ENCODE results near the gene PDP2.

Gene PDP2

DNA sequence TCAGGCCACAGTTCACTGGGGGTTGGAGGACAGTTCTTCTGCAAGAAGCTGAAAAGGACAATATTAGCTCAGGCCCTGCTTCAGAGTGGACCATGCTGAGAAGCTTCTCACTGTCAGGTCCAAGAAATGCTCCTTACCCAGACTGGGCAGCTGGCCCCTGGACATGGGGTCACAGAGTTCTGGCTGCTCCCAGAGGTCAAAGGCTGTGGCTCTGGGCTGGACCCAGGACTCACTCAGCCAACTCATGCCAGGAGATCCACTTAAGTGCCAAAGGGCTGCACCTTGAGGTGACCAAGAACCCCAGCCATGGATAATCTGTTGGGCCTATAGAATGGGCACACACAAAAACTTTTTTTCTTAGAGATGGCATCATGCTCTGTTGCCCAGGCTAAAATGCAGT lies 59.1 kb downstream of the PDP2 start:
- H2BK12ac ChIP-seq (ENCODE audit: low read length) = no peak overlapping the region
- no peak overlapping the region for H3K14ac ChIP-seq (ENCODE audit: low read length)
- DNase-seq = no peak
- peaks cover 49 to 51% of the 10 kb centered on the region in 2 experiments for H3K36me3 ChIP-seq (ENCODE audit: control insufficient read depth in 1 of 2, insufficient read depth in 2 of 2, low read length in 2 of 2)
- no peaks in the 10 kb centered on the region for H3K27me3 ChIP-seq (ENCODE audit: insufficient read depth, low read length)
- no peak overlapping the region for H2AK5ac ChIP-seq (ENCODE audit: low read length)
- no peak overlapping the region for H3K4me3 ChIP-seq (ENCODE audit: low read depth, low read length)
- no peak overlapping the region for H2BK120ac ChIP-seq (ENCODE audit: insufficient read depth, low read length, poor library complexity)
- peaks cover 7 to 8% of the 10 kb centered on the region in 2 experiments for H3K4me1 ChIP-seq (ENCODE audit: control insufficient read depth in 1 of 2, insufficient read depth in 2 of 2, low read length in 2 of 2)
- no peak overlapping the region for H4K8ac ChIP-seq (ENCODE audit: low read depth, low read length)
- no peak overlapping the region for H3K4ac ChIP-seq (ENCODE audit: low read depth, low read length)
- H2AFZ ChIP-seq (ENCODE audit: insufficient read depth, low read length, poor library complexity) = no peak overlapping the region
- no peak overlapping the region for H4K91ac ChIP-seq (ENCODE audit: low read depth, low read length)
- H3K9ac ChIP-seq (ENCODE audit: low read length) = no peak overlapping the region
- no peak overlapping the region for H3K4me2 ChIP-seq (ENCODE audit: low read length)
- H4K12ac ChIP-seq (ENCODE audit: low read depth, low read length) = no peak overlapping the region
- H3K18ac ChIP-seq (ENCODE audit: low read length) = no peak overlapping the region
- peaks cover 4% of the 10 kb centered on the region for H3K79me1 ChIP-seq (ENCODE audit: low read length)
- H2BK5ac ChIP-seq (ENCODE audit: low read depth, low read length, poor library complexity) = no peak overlapping the region
- H3K23ac ChIP-seq (ENCODE audit: low read length) = no peak overlapping the region
- peaks cover 2% of the 10 kb centered on the region for H3K9me3 ChIP-seq (ENCODE audit: insufficient read depth, low read depth, low read length)
- peaks cover 5% of the 10 kb centered on the region for H3K79me2 ChIP-seq (ENCODE audit: control insufficient read depth, insufficient read depth, low read length, poor library complexity)
- no peak overlapping the region for H3K27ac ChIP-seq (ENCODE audit: low read depth, low read length)

DNA sequence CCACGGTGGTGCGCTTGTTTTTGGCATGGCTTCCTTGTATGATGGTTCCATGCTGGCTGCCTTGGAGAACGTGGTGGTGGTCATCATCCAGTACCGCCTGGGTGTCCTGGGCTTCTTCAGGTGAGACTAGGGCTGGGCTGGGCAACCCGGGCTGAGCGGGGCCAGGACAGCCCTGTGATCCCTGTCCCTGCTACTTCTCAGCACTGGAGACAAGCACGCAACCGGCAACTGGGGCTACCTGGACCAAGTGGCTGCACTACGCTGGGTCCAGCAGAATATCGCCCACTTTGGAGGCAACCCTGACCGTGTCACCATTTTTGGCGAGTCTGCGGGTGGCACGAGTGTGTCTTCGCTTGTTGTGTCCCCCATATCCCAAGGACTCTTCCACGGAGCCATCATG lies 59.9 kb downstream of the PDP2 start:
- Histone ChIP-seq H4K12ac (ENCODE audit: low read depth, low read length) (no peak overlapping the region), H4K8ac (ENCODE audit: low read depth, low read length) (no peak overlapping the region), H3K79me1 (ENCODE audit: low read length) (no peaks in the 10 kb centered on the region), H2AK5ac (ENCODE audit: low read length) (no peak overlapping the region), H3K4ac (ENCODE audit: low read depth, low read length) (no peak overlapping the region), H3K4me3 (ENCODE audit: low read depth, low read length) (no peak overlapping the region), H3K79me2 (ENCODE audit: control insufficient read depth, insufficient read depth, low read length, poor library complexity) (peaks cover 2% of the 10 kb centered on the region), H2BK12ac (ENCODE audit: low read length) (no peak overlapping the region), H3K9me3 (ENCODE audit: insufficient read depth, low read depth, low read length) (peaks cover 2% of the 10 kb centered on the region), H4K91ac (ENCODE audit: low read depth, low read length) (no peak overlapping the region), H3K36me3 (ENCODE audit: control insufficient read depth in 1 of 2, insufficient read depth in 2 of 2, low read length in 2 of 2) (peaks cover 49 to 51% of the 10 kb centered on the region in 2 experiments), H2AFZ (ENCODE audit: insufficient read depth, low read length, poor library complexity) (no peak overlapping the region), H2BK120ac (ENCODE audit: insufficient read depth, low read length, poor library complexity) (no peak overlapping the region), H3K27me3 (ENCODE audit: insufficient read depth, low read length) (no peaks in the 10 kb centered on the region), H3K4me1 (ENCODE audit: control insufficient read depth in 1 of 2, insufficient read depth in 2 of 2, low read length in 2 of 2) (peaks cover 5 to 6% of the 10 kb centered on the region in 2 experiments), H3K4me2 (ENCODE audit: low read length) (no peak overlapping the region), H3K27ac (ENCODE audit: low read depth, low read length) (no peak overlapping the region), H3K9ac (ENCODE audit: low read length) (no peak overlapping the region), H3K18ac (ENCODE audit: low read length) (no peak overlapping the region), H3K14ac (ENCODE audit: low read length) (no peak overlapping the region), H3K23ac (ENCODE audit: low read length) (no peak overlapping the region), H2BK5ac (ENCODE audit: low read depth, low read length, poor library complexity) (no peak overlapping the region)
- DNase-seq = no peak
- WGBS (ENCODE audit: extremely low coverage, insufficient coverage, insufficient read length) = no CpG with 5 or more reads among the region's 16 CpGs
